Measurements from ENCODE around the gene MAGEB6. TPM values are rescaled to one million over a fixed set of nuclear protein-coding genes. Genes with fewer than 3 reads are reported as not detected.

MAGEB6 gene, protein sequence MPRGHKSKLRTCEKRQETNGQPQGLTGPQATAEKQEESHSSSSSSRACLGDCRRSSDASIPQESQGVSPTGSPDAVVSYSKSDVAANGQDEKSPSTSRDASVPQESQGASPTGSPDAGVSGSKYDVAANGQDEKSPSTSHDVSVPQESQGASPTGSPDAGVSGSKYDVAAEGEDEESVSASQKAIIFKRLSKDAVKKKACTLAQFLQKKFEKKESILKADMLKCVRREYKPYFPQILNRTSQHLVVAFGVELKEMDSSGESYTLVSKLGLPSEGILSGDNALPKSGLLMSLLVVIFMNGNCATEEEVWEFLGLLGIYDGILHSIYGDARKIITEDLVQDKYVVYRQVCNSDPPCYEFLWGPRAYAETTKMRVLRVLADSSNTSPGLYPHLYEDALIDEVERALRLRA
- not detected in 3 replicates for polyA plus RNA-seq
- polyA plus RNA-seq (2011; ENCODE audit: low read depth) = not detected
- polyA plus RNA-seq (2011; cell fraction: cytosol; rRNA removed) = not detected in 2 replicates
- not detected in 2 replicates for polyA plus RNA-seq (2011; cell fraction: nucleus; rRNA removed)
- polyA plus RNA-seq (2012; ENCODE audit: low replicate concordance) = not detected in 2 replicates
- not detected in 3 replicates for polyA minus RNA-seq
- polyA minus RNA-seq (2011; cell fraction: cytosol; rRNA and poly(A)+ RNA removed) = not detected
- polyA minus RNA-seq (2011; cell fraction: nucleus; rRNA and poly(A)+ RNA removed) = not detected in 2 replicates

DNA sequence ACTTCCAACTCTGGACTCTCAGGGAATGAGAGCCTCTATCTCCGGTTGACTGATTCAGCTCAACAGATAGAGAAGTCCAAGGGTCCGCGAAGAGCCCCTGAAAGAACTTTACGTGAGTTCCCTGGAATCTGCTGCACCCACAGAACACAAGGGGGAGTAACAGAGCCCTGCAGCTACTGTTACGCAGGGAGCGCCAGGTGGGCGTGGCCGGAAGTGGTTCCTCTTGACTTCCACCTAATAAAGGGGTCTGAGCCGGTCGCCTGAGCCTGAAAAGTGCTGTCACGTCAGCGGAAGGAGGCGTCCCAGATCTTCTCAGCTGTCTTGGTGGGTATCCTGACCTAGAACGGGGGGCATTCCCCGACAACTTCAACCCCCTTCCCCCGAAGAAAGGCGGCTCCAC, at the start of gene MAGEB6:
Gene MAGEB6, plus strand, starts transcription at position 237 of the 400 bp plus-strand sequence. CDS start 1,407 bp downstream, outside the sequence.
- TF ChIP-seq, protein P1, sequence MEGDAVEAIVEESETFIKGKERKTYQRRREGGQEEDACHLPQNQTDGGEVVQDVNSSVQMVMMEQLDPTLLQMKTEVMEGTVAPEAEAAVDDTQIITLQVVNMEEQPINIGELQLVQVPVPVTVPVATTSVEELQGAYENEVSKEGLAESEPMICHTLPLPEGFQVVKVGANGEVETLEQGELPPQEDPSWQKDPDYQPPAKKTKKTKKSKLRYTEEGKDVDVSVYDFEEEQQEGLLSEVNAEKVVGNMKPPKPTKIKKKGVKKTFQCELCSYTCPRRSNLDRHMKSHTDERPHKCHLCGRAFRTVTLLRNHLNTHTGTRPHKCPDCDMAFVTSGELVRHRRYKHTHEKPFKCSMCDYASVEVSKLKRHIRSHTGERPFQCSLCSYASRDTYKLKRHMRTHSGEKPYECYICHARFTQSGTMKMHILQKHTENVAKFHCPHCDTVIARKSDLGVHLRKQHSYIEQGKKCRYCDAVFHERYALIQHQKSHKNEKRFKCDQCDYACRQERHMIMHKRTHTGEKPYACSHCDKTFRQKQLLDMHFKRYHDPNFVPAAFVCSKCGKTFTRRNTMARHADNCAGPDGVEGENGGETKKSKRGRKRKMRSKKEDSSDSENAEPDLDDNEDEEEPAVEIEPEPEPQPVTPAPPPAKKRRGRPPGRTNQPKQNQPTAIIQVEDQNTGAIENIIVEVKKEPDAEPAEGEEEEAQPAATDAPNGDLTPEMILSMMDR (optimal IDR thresholded peaks at IDR 0.05 in 1 of 3, IDR thresholded peaks at IDR 0.05 in 1 of 3, conservative IDR thresholded peaks at IDR 0.05 in 1 of 3; ENCODE audit: extremely low read depth in 1 of 3, insufficient read depth in 2 of 3, low read length in 3 of 3) = no peak
- no peak for TF ChIP-seq EZH2 (IDR thresholded peaks at IDR 0.05; ENCODE audit: low read length)
- H3K4me1 ChIP-seq (ENCODE audit: control insufficient read depth, extremely low read depth, insufficient read depth, low read length) = no peaks in the 10 kb centered on the region
- H3K36me3 ChIP-seq (ENCODE audit: control insufficient read depth in 2 of 2, extremely low read depth in 1 of 2, insufficient read depth in 2 of 2, low read length in 2 of 2) = no peaks in the 10 kb centered on the region
- H3K4me3 ChIP-seq (ENCODE audit: control insufficient read depth in 2 of 3, extremely low read depth in 1 of 3, insufficient read depth in 2 of 3, low read depth in 1 of 3, low read length in 3 of 3) = no peak within 1 kb of the TSS
- no peaks in the 10 kb centered on the region for H3K9me3 ChIP-seq (ENCODE audit: control insufficient read depth, low read depth, low read length)
- no peaks in the 10 kb centered on the region for H3K9me1 ChIP-seq (ENCODE audit: control insufficient read depth, extremely low read depth, insufficient read depth, low read length)
- H3K79me2 ChIP-seq (ENCODE audit: control insufficient read depth, insufficient read depth, low read length) = no peaks in the 10 kb centered on the region
- FAIRE-seq (no peak), DNase-seq (ENCODE audit: low read depth, low spot score) (no peak)
- H2AFZ ChIP-seq (ENCODE audit: control insufficient read depth, low read length) = no peak within 1 kb of the TSS
- dilution Hi-C loops (cut with MboI; ENCODE audit: extremely low pct_ligation_motif_present, low sequenced_read_pairs) = no loop called here
- no peaks in the 10 kb centered on the region for H4K20me1 ChIP-seq (ENCODE audit: control insufficient read depth, extremely low read depth, insufficient read depth, low read length)
- no peak within 1 kb of the TSS for H3K4me2 ChIP-seq (ENCODE audit: control insufficient read depth, extremely low read depth, insufficient read depth, low read depth, low read length)
- H3K27me3 ChIP-seq (ENCODE audit: control insufficient read depth, extremely low read depth, insufficient read depth, low read length) = no peaks in the 10 kb centered on the region
- H3K27ac ChIP-seq (ENCODE audit: control insufficient read depth, insufficient read depth, low read length) = no peak within 1 kb of the TSS
- no peak within 1 kb of the TSS for H3K9ac ChIP-seq (ENCODE audit: control insufficient read depth, extremely low read depth, insufficient read depth, low read length)

DNA sequence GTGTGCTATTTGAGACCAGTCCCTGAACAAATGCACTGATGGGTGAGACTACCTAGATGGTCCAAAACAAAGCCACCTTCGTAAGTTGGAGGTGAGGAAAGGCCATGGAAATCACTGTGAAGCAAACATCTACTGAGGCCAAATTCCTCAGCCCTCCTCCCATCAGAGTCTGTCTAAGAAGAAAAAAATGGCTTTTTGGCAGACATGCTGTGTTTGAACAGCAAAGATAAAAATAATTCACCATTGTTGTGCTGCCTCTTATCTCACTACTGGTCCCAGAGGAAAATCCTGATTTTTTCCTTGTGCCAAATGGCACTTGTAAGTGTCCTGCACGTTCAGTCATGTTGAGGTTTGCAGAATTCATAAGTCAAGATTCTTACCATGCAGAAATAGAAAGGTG, 46.2 kb upstream of the MAGEB6 start:
- Histone ChIP-seq H3K79me2 (ENCODE audit: control insufficient read depth, insufficient read depth, low read length) (no peaks in the 10 kb centered on the region), H3K27ac (ENCODE audit: control insufficient read depth, insufficient read depth, low read length) (no peak overlapping the region), H3K4me1 (ENCODE audit: control insufficient read depth, extremely low read depth, insufficient read depth, low read length) (no peaks in the 10 kb centered on the region), H2AFZ (ENCODE audit: control insufficient read depth, low read length) (no peak overlapping the region), H3K4me3 (ENCODE audit: control insufficient read depth in 2 of 3, extremely low read depth in 1 of 3, insufficient read depth in 2 of 3, low read depth in 1 of 3, low read length in 3 of 3) (no peak overlapping the region), H3K9me1 (ENCODE audit: control insufficient read depth, extremely low read depth, insufficient read depth, low read length) (no peaks in the 10 kb centered on the region), H3K4me2 (ENCODE audit: control insufficient read depth, extremely low read depth, insufficient read depth, low read depth, low read length) (no peak overlapping the region), H3K36me3 (ENCODE audit: control insufficient read depth in 2 of 2, extremely low read depth in 1 of 2, insufficient read depth in 2 of 2, low read length in 2 of 2) (no peaks in the 10 kb centered on the region), H3K9me3 (ENCODE audit: control insufficient read depth, low read depth, low read length) (no peaks in the 10 kb centered on the region), H3K9ac (ENCODE audit: control insufficient read depth, extremely low read depth, insufficient read depth, low read length) (no peak overlapping the region), H3K27me3 (ENCODE audit: control insufficient read depth, extremely low read depth, insufficient read depth, low read length) (no peaks in the 10 kb centered on the region), H4K20me1 (ENCODE audit: control insufficient read depth, extremely low read depth, insufficient read depth, low read length) (no peaks in the 10 kb centered on the region)
- TF ChIP-seq, protein P1 (optimal IDR thresholded peaks at IDR 0.05 in 1 of 3, IDR thresholded peaks at IDR 0.05 in 1 of 3, conservative IDR thresholded peaks at IDR 0.05 in 1 of 3; ENCODE audit: extremely low read depth in 1 of 3, insufficient read depth in 2 of 3, low read length in 3 of 3) = no peak
- TF ChIP-seq EZH2 (IDR thresholded peaks at IDR 0.05; ENCODE audit: low read length) = no peak
- no peak for DNase-seq (ENCODE audit: low read depth, low spot score)
- dilution Hi-C loops (cut with MboI; ENCODE audit: extremely low pct_ligation_motif_present, low sequenced_read_pairs) = no loop called here
- FAIRE-seq = no peak
